GM11168 (cell line): ENCODE results near the gene VPS51.

Source experiments
- in situ Hi-C: fragments of 300-500 bp; cut with MboI; formaldehyde crosslinking; loops from one replicate; pipeline ENCODE4 v1.12.0; 2022; ENCODE audit warnings: low sequenced_read_pairs; ENCODE audit not compliant: unreplicated experiment

VPS51 gene

GRCh38 chr11:65095974-65096806 lies at the start of gene VPS51:
TSS of gene VPS51 (plus strand) at chr11:65096214. CDS start at chr11:65096251, 37 bp downstream.
- in situ Hi-C loops: no loop called here

GRCh38 chr11:65047581-65048422 lies 48.2 kb upstream of the VPS51 start:
- in situ Hi-C loops: no loop called here

GRCh38 chr11:65051398-65051858 lies 44.6 kb upstream of the VPS51 start:
- in situ Hi-C loops: no loop called here

GRCh38 chr11:65053827-65054508 lies 42.0 kb upstream of the VPS51 start:
- in situ Hi-C loops: no loop called here

- in situ Hi-C loops: no loop called here
These were observed 40.5 kb upstream of the VPS51 start for GRCh38 chr11:65055538-65055937.

- in situ Hi-C loops: no loop called here
These were observed 39.0 kb upstream of the VPS51 start for GRCh38 chr11:65056999-65057398.

- in situ Hi-C loops: no loop called here
These were observed 38.5 kb upstream of the VPS51 start for GRCh38 chr11:65057526-65057925.

GRCh38 chr11:65058012-65058411 lies 38.0 kb upstream of the VPS51 start:
- in situ Hi-C loops: no loop called here

- in situ Hi-C loops: no loop called here
These were observed 37.5 kb upstream of the VPS51 start, which contains the start of gene NAALADL1 for GRCh38 chr11:65058419-65059054. TSS of gene NAALADL1 (minus strand) at chr11:65058553. CDS start at chr11:65058521, 32 bp downstream.

GRCh38 chr11:65059523-65059922 lies 36.5 kb upstream of the VPS51 start:
- in situ Hi-C loops: no loop called here

GRCh38 chr11:65059959-65060824 lies 35.8 kb upstream of the VPS51 start:
- in situ Hi-C loops: no loop called here

GRCh38 chr11:65060913-65061408 lies 35.1 kb upstream of the VPS51 start:
- in situ Hi-C loops: no loop called here

GRCh38 chr11:65063532-65063931 lies 32.5 kb upstream of the VPS51 start:
- in situ Hi-C loops: no loop called here

- in situ Hi-C loops: no loop called here
These were observed 31.2 kb upstream of the VPS51 start for GRCh38 chr11:65064847-65065240.

- in situ Hi-C loops: no loop called here
These were observed 30.2 kb upstream of the VPS51 start for GRCh38 chr11:65065851-65066250.

- in situ Hi-C loops: no loop called here
These were observed 29.7 kb upstream of the VPS51 start for GRCh38 chr11:65066315-65066714.

- in situ Hi-C loops: no loop called here
These were observed 29.2 kb upstream of the VPS51 start for GRCh38 chr11:65066805-65067291.

GRCh38 chr11:65067446-65067845 lies 28.6 kb upstream of the VPS51 start:
- in situ Hi-C loops: no loop called here

GRCh38 chr11:65069217-65069616 lies 26.8 kb upstream of the VPS51 start:
- in situ Hi-C loops: no loop called here
